Astrocyte of the cerebellum (primary cell): Measurements from ENCODE around the gene ATP2B3.

Experiments used
- DNase-seq: peaks from one replicate; pipeline ENCODE4 v3.0.0-alpha.2; 2011; ENCODE audit warnings: low read depth
- H3K4me3 ChIP-seq: 2 replicates; pipeline ENCODE4 v1.5.1; 2011; ENCODE audit warnings: mild to moderate bottlenecking, low read depth, low read length, moderate library complexity
- in situ Hi-C: cut with HindIII; loops from 2 replicates; pipeline ENCODE4 v1.10.0; 2017; ENCODE audit warnings: low sequenced_read_pairs
- TF ChIP-seq, protein P1 (sequence below): IDR thresholded peaks from 2 replicates; pipeline ENCODE4 v1.5.1; 2012; ENCODE audit warnings: low read length, low read depth, moderate library complexity, mild to moderate bottlenecking; ENCODE audit errors: missing control alignments

The ATP2B3 gene

DNA sequence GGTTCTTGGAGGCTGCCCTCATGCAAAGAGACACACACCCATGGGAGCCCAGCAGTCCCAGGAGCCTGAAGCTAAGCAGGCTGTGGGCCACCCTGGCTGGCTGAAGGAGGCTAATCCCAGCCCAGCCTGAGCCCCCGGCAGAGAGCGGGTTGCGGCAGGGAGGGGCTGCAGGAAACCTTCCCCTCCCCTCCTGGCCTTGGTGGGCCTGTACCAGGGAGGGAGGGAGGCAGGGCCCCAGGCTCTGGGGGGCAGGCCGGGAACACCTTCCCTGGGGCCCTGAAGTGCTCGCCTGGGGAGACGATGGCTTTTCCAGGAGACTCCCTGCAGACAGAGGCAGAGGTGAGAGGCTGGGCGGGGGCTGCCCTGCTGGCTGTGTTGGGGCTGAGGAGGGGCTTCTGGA is 19.0 kb upstream of the ATP2B3 start:
- no peak for DNase-seq
- H3K4me3 ChIP-seq = no peak overlapping the region
- in situ Hi-C loops = no loop called here
- TF ChIP-seq, protein P1, sequence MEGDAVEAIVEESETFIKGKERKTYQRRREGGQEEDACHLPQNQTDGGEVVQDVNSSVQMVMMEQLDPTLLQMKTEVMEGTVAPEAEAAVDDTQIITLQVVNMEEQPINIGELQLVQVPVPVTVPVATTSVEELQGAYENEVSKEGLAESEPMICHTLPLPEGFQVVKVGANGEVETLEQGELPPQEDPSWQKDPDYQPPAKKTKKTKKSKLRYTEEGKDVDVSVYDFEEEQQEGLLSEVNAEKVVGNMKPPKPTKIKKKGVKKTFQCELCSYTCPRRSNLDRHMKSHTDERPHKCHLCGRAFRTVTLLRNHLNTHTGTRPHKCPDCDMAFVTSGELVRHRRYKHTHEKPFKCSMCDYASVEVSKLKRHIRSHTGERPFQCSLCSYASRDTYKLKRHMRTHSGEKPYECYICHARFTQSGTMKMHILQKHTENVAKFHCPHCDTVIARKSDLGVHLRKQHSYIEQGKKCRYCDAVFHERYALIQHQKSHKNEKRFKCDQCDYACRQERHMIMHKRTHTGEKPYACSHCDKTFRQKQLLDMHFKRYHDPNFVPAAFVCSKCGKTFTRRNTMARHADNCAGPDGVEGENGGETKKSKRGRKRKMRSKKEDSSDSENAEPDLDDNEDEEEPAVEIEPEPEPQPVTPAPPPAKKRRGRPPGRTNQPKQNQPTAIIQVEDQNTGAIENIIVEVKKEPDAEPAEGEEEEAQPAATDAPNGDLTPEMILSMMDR = no peak

DNA sequence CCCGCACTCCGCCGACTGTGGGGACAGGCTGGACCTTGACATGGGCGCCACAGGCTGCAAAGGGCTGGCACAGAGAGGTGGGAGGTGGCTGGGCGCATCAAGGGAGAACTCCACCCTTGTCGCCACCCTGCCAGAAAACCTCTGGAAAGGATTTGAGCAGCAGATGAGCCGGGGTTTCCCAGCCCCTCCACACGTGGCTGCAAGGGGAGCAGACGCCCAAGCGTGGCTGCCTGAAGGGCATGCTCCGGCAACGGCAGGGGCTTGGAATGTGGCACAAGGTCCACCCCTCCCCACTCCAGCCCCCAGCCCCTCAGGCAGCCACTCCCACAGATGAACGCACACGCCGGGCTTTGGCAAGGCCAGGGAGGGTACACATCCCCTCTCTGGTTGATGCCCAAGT is 18.1 kb upstream of the ATP2B3 start:
- no peak for DNase-seq
- in situ Hi-C loops = no loop called here
- TF ChIP-seq, protein P1 = no peak
- H3K4me3 ChIP-seq = peak overlapping the region; percentile 14

- no peak for DNase-seq
- peak overlapping the region; percentile 14 for H3K4me3 ChIP-seq
- TF ChIP-seq, protein P1 = no peak
- in situ Hi-C loops = no loop called here
Observed at GRCh38 chrX:153499876-153500275, 17.6 kb upstream of the ATP2B3 start.

DNA sequence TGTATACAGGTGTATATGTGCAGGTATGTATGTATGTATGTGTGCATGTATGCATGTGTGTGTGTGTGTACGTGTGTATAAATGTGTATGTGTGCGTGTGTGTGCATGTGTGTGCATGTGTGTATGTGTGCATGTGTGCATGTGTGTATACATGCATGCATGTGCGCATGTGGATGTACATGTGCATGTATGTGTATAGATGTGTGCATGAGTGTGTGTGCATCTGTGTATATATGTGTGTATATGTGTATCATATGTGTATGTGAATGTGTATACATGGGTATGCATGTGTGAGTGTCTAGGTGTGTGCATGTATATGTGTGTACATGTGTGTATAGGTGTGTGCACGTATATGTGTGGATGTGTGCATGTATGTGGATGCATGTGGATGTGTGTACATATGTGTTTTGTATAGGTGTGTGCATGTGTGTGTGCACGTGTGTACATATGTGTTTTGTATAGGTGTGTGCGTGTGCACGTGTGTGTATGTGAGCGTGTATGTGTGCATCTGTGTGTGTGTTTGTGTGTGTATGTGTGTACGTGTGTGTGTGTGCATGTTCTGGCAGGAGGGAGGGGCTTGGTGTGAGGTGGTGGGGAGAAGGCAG is 16.7 kb upstream of the ATP2B3 start:
- DNase-seq = no peak
- in situ Hi-C loops = no loop called here
- H3K4me3 ChIP-seq = no peak overlapping the region
- TF ChIP-seq, protein P1 = no peak

GRCh38 chrX:153501530-153501929 is 15.9 kb upstream of the ATP2B3 start:
- TF ChIP-seq, protein P1 = no peak
- in situ Hi-C loops = no loop called here
- no peak for DNase-seq
- no peak overlapping the region for H3K4me3 ChIP-seq

GRCh38 chrX:153502131-153502530 is 15.3 kb upstream of the ATP2B3 start:
- no peak overlapping the region for H3K4me3 ChIP-seq
- in situ Hi-C loops = no loop called here
- no peak for DNase-seq
- TF ChIP-seq, protein P1 = no peak
